Endodermal cell (in vitro differentiated cells): ENCODE data around the gene NLRP1. TPM values are rescaled to one million over a fixed set of nuclear protein-coding genes. Genes with fewer than 3 reads are reported as not detected.

Source experiments
- DNase-seq: peaks from one replicate; pipeline ENCODE4 v3.0.0-alpha.2; 2017
- H3K27ac ChIP-seq: 2 replicates; pipeline ENCODE4 v1.5.1; 2013; ENCODE audit warnings: mild to moderate bottlenecking, low read depth, low read length, moderate library complexity
- H3K27me3 ChIP-seq: 2 replicates; pipeline ENCODE4 v1.6.1; 2013; ENCODE audit warnings: mild to moderate bottlenecking, low read length, moderate library complexity; ENCODE audit not compliant: insufficient read depth, control insufficient read depth, poor library complexity, severe bottlenecking
- H3K36me3 ChIP-seq: 2 replicates; pipeline ENCODE4 v1.7.0; 2013; ENCODE audit warnings: mild to moderate bottlenecking, low read length, moderate library complexity; ENCODE audit not compliant: control insufficient read depth, insufficient read depth
- H3K4me1 ChIP-seq: one replicate; pipeline ENCODE4 v1.7.0; 2013; ENCODE audit warnings: low read length; ENCODE audit not compliant: control insufficient read depth, insufficient read depth
- H3K4me3 ChIP-seq: 2 replicates; pipeline ENCODE4 v1.5.1; 2013; ENCODE audit warnings: mild to moderate bottlenecking, low read length, moderate library complexity
- H3K9ac ChIP-seq: 2 replicates; pipeline ENCODE4 v1.6.1; 2013; ENCODE audit warnings: mild to moderate bottlenecking, low read length, moderate library complexity; ENCODE audit not compliant: poor library complexity, severe bottlenecking; ENCODE audit errors: extremely low read depth
- H3K9me3 ChIP-seq: 2 replicates; pipeline ENCODE4 v1.6.1; 2013; ENCODE audit warnings: mild to moderate bottlenecking, low read length, moderate library complexity; ENCODE audit not compliant: control insufficient read depth
- H3K27ac Mint-ChIP-seq: 2 replicates; pipeline ENCODE4 v1.8.0; 2020; ENCODE audit warnings: mixed read lengths
- H3K27me3 Mint-ChIP-seq: 2 replicates; pipeline ENCODE4 v1.8.0; 2021; ENCODE audit warnings: mild to moderate bottlenecking, mixed read lengths; ENCODE audit not compliant: insufficient read depth
- H3K36me3 Mint-ChIP-seq: 2 replicates; pipeline ENCODE4 v1.8.0; 2020; ENCODE audit warnings: low read depth, mixed read lengths
- H3K4me1 Mint-ChIP-seq: 2 replicates; pipeline ENCODE4 v1.8.0; 2020; ENCODE audit warnings: mixed read lengths
- H3K4me3 Mint-ChIP-seq: 2 replicates; pipeline ENCODE4 v1.8.0; 2020; ENCODE audit warnings: mild to moderate bottlenecking, moderate library complexity, mixed read lengths
- H3K9me3 Mint-ChIP-seq: 2 replicates; pipeline ENCODE4 v1.8.0; 2020; ENCODE audit warnings: mild to moderate bottlenecking, mixed read lengths
- CTCF ChIP-seq: fragments of 200-600 bp; sonication (generic); conservative IDR thresholded peaks from 2 replicates; pipeline ENCODE4 v1.5.0; 2021; ENCODE audit warnings: antibody characterized with exemption, mild to moderate bottlenecking
- WGBS, 2 experiments: methylation state at CpG; one replicate each; pipeline versions ENCODE4 v1.1.5 to v1.1.7; 2013; ENCODE audit warnings: missing lambda C conversion rate in 2 of 2, mixed read lengths in 1 of 2; ENCODE audit not compliant: insufficient coverage in 1 of 2, insufficient read length in 1 of 2; 5-methylcytosine and 5-hydroxymethylcytosine counted together
- total RNA-seq, 2 donors: library from RNA; stranded (reverse); fragmentation: NEBNext Ultra II Directional in 1 of 2; extraction: Animal tissue kit (Norgen Biotek cat#: 25700) in 1 of 2; gene quantifications; 2 replicates in 1 of 2; 3 replicates in 1 of 2; pipeline ENCODE4 v1.2.1, GENCODE V29; 2021

The NLRP1 gene
- total RNA-seq, 2 donors from 2014 or later = 3.6 to 5.4 TPM

GRCh38 chr17:5516060-5516792 lies 68.1 kb downstream of the NLRP1 start:
- H3K9me3 ChIP-seq = no peaks in the 10 kb centered on the region
- H3K27me3 ChIP-seq = peaks cover 5% of the 10 kb centered on the region
- Mint-ChIP-seq H3K9me3 (no peaks in the 10 kb centered on the region), H3K4me3 (no peak overlapping the region), H3K4me1 (peaks cover 1% of the 10 kb centered on the region), H3K36me3 (no peaks in the 10 kb centered on the region), H3K27ac (no peak overlapping the region), H3K27me3 (peaks cover 14% of the 10 kb centered on the region)
- no peak overlapping the region for H3K27ac ChIP-seq
- 82 to 89% methylated on average over 1 to 5 of the region's 5 CpGs for WGBS, 2 experiments
- no peak overlapping the region for H3K9ac ChIP-seq
- TF ChIP-seq CTCF = no peak
- DNase-seq = peak; percentile 53
- no peak overlapping the region for H3K4me3 ChIP-seq
- H3K36me3 ChIP-seq = no peaks in the 10 kb centered on the region
- H3K4me1 ChIP-seq = no peaks in the 10 kb centered on the region

GRCh38 chr17:5514976-5515375 lies 69.3 kb downstream of the NLRP1 start:
- H3K9ac ChIP-seq = no peak overlapping the region
- H3K27ac Mint-ChIP-seq = no peak overlapping the region
- no peak overlapping the region for H3K4me3 ChIP-seq
- no peaks in the 10 kb centered on the region for H3K9me3 ChIP-seq
- H3K36me3 Mint-ChIP-seq = no peaks in the 10 kb centered on the region
- peaks cover 5% of the 10 kb centered on the region for H3K27me3 ChIP-seq
- H3K4me3 Mint-ChIP-seq = no peak overlapping the region
- peaks cover 1% of the 10 kb centered on the region for H3K4me1 Mint-ChIP-seq
- H3K27me3 Mint-ChIP-seq = peaks cover 14% of the 10 kb centered on the region
- TF ChIP-seq CTCF = no peak
- whole genome bisulfite sequencing, 2 experiments = 92 to 96% methylated on average over 5 to 10 of the region's 10 CpGs
- H3K36me3 ChIP-seq = no peaks in the 10 kb centered on the region
- H3K4me1 ChIP-seq = no peaks in the 10 kb centered on the region
- no peak overlapping the region for H3K27ac ChIP-seq
- H3K9me3 Mint-ChIP-seq = no peaks in the 10 kb centered on the region
- DNase-seq = no peak

- no peaks in the 10 kb centered on the region for H3K36me3 Mint-ChIP-seq
- H3K27me3 Mint-ChIP-seq = peaks cover 16% of the 10 kb centered on the region
- Histone ChIP-seq H3K27ac (no peak overlapping the region), H3K4me3 (no peak overlapping the region), H3K36me3 (no peaks in the 10 kb centered on the region), H3K27me3 (peaks cover 5% of the 10 kb centered on the region), H3K4me1 (no peaks in the 10 kb centered on the region), H3K9ac (no peak overlapping the region), H3K9me3 (no peaks in the 10 kb centered on the region)
- DNase-seq = peak; percentile 45
- no peak overlapping the region for H3K4me3 Mint-ChIP-seq
- H3K27ac Mint-ChIP-seq = no peak overlapping the region
- WGBS, 2 experiments = 74 to 92% methylated on average over 4 to 7 of the region's 7 CpGs
- no peaks in the 10 kb centered on the region for H3K9me3 Mint-ChIP-seq
- H3K4me1 Mint-ChIP-seq = peaks cover 1% of the 10 kb centered on the region
- no peak for TF ChIP-seq CTCF
These were observed 70.7 kb downstream of the NLRP1 start for GRCh38 chr17:5513628-5514027.
